GM10248 (cell line): Measurements from ENCODE around the gene WNK3.

Experiments
- CTCF ChIA-PET: fragments of 300-600 bp; sonication (Branson Sonifier 250); formaldehyde crosslinking; extraction: SDS; loops from one replicate; lab custom pipeline; 2021; ENCODE audit warnings: antibody characterized with exemption; lab: Yijun Ruan, JAX
- POLR2A ChIA-PET: fragments of 350-650 bp; sonication (Branson Sonifier 250); formaldehyde crosslinking; extraction: SDS; loops from one replicate; lab custom pipeline; 2020; ENCODE audit warnings: antibody characterized with exemption; lab: Yijun Ruan, JAX
- DNase-seq: peaks from one replicate; pipeline ENCODE4 v3.0.0; 2012; ENCODE audit errors: extremely low spot score
- CTCF ChIP-seq: IDR thresholded peaks from 2 replicates; pipeline ENCODE4 v1.5.1; 2012; ENCODE audit warnings: mild to moderate bottlenecking, low read depth; ENCODE audit errors: extremely low read depth, missing control alignments, control extremely low read depth

Gene WNK3

GRCh38 chrX:54180403-54180802, 177.4 kb downstream of the WNK3 start:
- TF ChIP-seq CTCF: no peak
- DNase-seq: no peak
- POLR2A ChIA-PET: no interaction called here
- CTCF ChIA-PET: no interaction called here

- no peak for TF ChIP-seq CTCF
- no peak for DNase-seq
- ChIA-PET CTCF (interaction anchor here (1.1 kb wide), 1 partner anchor 25 kb away, joined by 3 read pairs; no protein-coding TSS in a partner anchor), POLR2A (no interaction called here)
Observed at GRCh38 chrX:54178100-54178940, 179.5 kb downstream of the WNK3 start.

- no peak for DNase-seq
- no peak for TF ChIP-seq CTCF
- ChIA-PET POLR2A (no interaction called here), CTCF (interaction anchor here (1.1 kb wide), 2 partner anchors 10 to 26 kb away, joined by 3 read pairs; no protein-coding TSS in a partner anchor)
Observed at GRCh38 chrX:54177306-54177705, 180.5 kb downstream of the WNK3 start.

GRCh38 chrX:54173791-54174190, 184.1 kb downstream of the WNK3 start:
- TF ChIP-seq CTCF: no peak
- no peak for DNase-seq
- ChIA-PET POLR2A (no interaction called here), CTCF (no interaction called here)

GRCh38 chrX:54172455-54172854, 185.4 kb downstream of the WNK3 start:
- CTCF ChIA-PET: no interaction called here
- TF ChIP-seq CTCF: no peak
- DNase-seq: no peak
- POLR2A ChIA-PET: no interaction called here

- ChIA-PET CTCF (no interaction called here), POLR2A (no interaction called here)
- DNase-seq: no peak
- no peak for TF ChIP-seq CTCF
Observed at GRCh38 chrX:54171527-54172250, 186.2 kb downstream of the WNK3 start.
